HK-2 (cell line): ENCODE measurements around the gene NOXO1.
"Not testable (repeated sequence)": the region's sequence is repeated elsewhere in the genome, so short reads cannot be mapped to it uniquely, and the experiment has no call there.

Source experiments
- DNase-seq: peaks from one replicate; pipeline ENCODE4 v3.0.0-alpha.2; 2018; ENCODE audit not compliant: unreplicated experiment

The NOXO1 gene

DNA sequence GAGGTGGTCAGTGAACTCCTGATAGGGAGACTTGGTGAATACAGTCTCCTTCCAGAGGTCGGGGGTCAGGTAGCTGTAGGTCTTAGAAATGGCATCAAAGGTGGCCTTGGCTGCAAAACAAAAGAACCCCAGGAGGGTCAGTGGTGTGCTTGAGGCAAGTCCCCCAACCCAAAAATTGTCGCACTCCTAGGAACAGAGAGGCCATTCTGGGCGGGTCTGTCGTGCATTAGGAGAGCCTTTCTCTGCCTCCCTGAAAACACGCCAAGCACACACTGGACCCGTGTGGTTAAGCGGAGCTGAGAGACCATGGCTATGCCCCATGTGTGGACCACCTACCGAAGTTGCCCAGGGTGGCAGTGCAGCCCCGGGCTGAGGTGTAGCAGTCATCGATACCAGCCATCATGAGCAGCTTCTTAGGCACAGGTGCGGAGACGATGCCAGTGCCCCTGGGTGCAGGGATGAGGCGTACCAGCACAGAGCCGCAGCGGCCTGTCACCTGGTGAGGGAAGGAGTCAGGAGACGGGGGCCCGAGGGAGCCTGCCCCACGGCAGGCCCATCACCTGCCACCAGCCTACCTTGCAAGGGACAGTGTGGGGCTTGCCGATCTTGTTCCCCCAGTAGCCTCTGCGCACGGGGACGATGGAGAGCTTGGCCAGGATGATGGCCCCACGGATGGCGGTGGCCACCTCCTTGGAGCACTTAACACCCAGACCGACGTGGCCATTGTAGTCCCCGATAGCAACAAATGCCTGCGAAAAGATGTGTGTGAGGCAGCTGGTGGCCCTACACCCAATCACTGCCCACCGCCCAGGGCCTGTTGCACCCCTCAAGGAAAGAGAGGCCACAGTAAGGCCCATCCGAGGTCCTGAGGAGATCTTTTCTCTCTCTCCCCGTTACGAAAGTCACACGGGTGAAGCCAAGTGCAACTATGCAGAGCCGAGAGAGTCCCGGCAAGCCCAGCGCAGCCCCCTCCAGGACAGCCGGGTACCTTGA lies 18.8 kb downstream of the NOXO1 start:
- DNase-seq = not testable (repeated sequence)

DNA sequence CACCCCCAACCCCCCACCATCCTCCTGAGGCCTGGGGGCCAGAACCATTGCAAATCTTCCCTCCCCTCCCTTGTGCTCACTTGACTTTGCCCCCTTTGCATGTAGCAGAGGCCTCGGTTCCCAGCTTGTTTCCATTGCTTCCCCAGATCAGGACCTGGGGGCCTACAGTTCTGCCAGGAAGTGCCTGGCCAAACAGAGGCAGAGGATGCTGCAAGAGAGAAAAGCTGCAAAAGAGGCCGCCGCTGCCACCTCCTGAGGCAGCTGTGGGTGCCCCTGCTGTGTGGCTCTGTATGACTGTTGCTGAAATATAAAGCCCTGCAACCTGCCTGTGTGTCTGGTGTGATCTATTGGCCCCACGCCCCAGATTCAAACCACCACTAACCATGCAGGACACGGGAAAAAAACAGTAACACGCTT lies 19.6 kb downstream of the NOXO1 start:
- no peak for DNase-seq

DNA sequence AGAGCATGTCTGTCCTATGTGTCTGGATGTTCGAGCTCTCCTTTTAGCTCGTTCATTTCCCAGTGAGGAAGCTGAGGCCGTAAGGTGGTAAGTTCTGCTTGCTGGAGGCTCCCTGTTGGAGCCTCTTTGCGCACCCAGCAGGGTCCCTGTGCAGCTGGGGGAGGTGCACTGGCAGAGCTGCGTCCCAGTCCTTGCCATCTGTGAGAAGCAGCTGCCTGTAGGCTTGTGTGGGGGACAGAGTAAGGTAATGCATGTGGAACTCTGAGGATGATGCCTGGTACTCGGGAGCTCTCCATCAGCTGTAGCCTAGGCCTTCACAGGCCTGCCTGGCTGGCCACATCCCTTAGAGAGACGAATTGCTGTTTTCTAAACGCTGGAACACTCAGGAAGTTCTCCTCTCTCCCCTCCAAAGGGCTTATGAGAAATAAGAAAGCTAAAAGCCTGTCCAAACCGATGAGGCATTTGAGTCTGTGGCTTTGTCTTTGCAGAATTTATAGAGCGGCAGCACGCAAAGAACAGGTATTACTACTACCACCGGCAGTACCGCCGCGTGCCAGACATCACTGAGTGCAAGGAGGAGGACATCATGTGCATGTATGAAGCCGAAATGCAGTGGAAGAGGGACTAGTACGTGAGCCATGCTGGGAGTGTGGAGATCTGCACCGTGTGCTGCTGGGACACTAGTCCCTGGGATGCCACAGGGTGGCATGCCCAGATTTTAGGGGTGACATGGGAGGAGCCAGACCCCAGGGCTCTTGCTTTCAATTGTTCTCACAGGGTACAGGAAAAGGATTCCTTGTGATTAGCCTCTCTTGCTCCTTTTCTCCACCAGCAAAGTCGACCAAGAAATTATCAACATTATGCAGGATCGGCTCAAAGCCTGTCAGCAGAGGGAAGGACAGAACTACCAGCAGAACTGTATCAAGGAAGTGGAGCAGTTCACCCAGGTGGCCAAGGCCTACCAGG lies 20.3 kb downstream of the NOXO1 start:
- peak; percentile 55 for DNase-seq

- DNase-seq = peak; percentile 88
These were observed 21.8 kb downstream of the NOXO1 start, which contains the start of gene NDUFB10 for GRCh38 chr16:1959269-1960039. NDUFB10 (plus strand) TSS chr16:1959538; CDS start chr16:1959625, 87 bp downstream.

DNA sequence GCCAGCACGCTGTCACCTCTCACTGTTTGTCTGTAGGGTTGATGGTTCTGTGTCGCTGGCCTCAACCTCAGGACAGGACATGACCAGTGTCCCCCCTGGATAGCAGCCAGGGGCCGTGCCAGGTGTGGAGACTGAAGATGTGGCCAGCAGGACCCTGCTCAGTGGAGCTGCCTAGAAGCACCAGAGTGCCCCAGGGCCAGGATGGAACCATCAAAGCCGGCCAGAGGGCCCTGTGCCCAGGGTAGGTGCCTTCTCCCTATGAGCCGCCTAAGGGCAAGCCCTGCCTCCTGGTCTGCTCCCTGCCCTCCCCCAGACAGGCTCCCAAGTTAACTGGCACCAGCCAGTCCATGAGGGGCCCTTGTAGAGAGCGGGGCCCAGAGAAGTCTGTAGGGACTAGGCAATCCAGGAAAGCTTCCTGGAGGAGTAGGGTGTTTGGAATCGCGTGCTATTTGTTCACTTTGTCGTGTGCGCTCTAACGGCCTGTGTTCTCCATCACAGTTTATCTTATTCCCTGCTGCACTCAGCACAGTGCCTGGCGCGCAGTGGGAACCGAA lies 22.5 kb downstream of the NOXO1 start:
- no peak for DNase-seq

DNA sequence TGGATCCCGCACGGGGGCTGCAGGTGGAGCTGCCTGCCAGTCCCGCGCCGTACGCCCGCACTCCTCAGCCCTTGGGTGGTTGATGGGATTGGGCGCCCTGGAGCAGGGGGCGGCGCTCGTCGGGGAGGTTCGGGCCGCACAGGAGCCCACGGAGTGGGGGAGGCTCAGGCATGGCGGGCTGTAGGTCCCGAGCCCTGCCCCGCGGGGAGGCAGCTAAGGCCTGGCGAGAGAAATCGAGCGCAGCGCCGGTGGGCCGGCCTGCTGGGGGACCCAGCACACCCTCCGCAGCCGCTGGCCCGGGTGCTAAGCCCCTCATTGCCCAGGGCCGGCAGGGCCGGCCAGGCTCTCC lies 23.2 kb downstream of the NOXO1 start:
- DNase-seq = not testable (repeated sequence)

DNA sequence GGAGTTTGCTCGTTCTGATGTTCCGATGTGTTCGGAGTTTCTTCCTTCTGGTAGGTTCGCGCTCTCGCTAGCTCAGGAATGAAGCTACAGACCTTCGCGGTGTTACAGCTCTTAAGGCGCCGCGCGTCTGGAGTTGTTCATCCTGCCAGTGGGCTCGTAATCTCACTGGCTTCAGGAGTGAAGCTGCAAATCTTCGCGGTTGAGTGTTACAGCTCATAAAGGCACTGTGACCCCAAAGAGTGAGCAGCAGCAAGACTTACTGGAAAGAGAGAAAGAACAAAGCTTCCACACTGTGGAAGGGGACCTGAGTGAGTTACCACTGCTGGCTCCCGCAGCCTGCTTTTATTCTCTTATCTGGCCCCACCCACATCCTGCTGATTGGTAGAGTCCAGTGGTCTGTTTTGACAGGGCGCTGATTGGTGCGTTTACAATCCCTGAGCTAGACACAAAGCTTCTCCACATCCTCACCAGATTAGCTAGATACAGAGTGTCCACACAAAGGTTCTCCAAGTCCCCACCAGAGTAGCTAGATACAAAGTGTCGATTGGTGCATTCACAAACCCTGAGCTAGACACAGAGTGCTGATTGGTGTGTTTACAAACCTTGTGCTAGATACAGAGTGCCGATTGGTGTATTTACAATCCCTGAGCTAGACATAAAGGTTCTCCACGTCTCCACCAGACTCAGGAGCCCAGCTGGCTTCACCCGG lies 23.7 kb downstream of the NOXO1 start:
- not testable (repeated sequence) for DNase-seq

DNA sequence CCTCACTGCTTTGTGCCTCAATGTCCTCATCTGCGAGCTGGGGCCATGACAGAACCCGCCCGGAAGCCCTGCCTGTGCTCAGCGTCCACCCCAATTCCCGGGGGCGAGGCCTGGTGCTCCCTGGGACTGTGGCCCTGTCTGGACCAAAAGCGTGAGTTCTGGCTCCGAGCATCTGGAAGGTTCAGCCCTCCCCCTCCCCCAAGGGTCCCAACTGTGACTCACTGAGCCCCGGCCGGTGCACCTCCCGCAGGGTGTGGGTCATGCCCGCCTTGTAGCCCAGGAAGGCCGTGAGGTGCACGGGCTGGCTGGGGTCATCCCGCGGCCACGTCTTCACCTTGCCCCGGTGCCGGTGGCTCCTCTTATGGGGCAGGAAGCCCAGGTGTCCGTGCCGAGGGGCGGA lies 27.5 kb downstream of the NOXO1 start:
- DNase-seq = no peak

DNA sequence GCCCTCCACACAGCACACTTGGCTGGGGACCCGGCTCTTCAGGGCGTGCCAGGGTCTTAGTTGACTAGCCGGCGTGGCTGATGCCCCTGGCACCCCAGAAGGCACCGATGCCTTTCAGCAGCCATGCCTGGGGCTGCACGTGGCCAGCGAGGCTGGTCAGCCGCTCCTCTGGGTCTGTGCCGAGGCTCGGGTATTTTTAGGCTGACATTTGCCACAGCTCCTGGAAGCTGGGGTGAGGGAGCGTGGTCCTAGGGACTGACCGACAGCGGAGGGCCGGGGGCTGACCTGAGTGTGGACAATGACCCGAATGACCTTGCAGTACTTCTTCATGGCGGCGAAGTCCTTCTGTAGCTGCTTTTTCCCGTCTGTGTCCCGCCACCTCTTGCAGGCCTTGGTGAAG lies 30.7 kb downstream of the NOXO1 start:
- no peak for DNase-seq

GRCh38 chr16:1950047-1950446 lies 31.2 kb downstream of the NOXO1 start:
- no peak for DNase-seq

DNA sequence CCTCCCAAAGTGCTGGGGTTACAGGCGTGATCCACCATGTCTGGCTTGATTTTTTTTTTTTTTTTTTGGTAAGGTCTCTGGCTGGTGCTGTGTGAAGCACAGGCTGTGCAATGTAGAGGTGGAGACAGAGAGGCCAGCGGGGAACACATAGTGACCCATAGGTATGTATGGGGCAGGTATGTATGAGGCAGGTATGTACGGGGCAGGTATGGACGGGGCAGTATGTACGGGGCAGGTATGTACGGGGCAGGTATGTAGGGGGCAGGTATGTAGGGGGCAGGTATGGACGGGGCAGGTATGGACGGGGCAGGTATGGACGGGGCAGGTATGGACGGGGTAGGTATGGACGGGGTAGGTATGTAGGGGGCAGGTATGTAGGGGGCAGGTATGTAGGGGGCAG lies 31.8 kb downstream of the NOXO1 start:
- no peak for DNase-seq

DNA sequence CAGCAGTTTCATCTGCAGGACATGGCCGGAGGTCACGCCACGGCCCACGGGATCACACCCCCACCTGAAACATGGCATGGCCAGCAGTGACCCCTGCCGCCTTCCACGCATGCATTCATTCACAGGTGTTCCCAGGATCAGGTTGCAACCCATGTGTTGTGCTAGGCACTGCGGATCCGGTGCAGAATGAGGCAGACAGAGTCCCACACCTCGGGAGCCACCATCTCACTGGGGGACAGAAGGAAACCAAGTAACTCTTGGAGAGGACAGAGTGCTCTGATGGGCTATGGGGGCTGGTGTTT lies 33.9 kb downstream of the NOXO1 start:
- no peak for DNase-seq

DNA sequence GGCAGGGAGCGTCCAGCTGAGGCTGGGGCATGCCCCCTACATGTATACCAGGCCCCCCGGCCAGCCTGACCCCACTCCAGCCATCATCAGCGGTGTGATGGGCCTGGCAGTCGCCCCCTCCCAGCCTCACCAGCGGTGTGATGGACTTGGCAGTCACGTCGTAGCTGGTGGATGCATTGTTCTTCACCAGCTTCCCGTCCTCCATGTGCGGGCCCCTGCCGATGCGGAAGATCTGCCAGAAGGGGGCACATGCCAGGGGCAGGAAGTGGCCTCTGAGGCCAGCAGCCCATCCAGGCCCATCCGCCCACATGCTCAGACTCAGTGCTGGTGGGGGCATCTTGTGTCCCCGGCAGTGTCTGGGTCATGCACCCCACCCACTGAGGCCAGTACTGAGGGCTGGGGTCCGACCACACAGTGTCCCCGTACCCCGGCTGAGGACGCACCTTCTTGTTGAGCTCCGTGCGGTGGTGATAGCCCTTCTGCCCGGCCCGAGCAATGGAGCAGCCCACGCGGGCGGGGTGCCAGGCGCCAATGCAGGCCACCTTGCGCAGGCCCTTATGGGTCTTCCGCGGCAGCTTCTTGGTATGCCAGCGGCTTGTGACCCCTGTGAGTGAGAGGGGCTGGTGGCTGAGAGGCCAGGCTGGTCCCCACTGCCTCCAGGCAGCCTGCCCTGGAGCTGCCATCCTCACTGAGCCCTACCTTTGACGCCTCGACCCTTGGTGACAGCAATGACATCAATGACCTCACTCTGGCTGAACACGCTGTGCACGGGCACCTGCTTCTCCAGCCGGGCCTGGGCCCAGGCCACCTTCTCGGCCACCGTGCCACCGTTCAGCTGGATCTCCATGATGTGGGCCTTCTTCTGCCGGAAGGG lies 34.5 kb downstream of the NOXO1 start:
- DNase-seq = no peak

DNA sequence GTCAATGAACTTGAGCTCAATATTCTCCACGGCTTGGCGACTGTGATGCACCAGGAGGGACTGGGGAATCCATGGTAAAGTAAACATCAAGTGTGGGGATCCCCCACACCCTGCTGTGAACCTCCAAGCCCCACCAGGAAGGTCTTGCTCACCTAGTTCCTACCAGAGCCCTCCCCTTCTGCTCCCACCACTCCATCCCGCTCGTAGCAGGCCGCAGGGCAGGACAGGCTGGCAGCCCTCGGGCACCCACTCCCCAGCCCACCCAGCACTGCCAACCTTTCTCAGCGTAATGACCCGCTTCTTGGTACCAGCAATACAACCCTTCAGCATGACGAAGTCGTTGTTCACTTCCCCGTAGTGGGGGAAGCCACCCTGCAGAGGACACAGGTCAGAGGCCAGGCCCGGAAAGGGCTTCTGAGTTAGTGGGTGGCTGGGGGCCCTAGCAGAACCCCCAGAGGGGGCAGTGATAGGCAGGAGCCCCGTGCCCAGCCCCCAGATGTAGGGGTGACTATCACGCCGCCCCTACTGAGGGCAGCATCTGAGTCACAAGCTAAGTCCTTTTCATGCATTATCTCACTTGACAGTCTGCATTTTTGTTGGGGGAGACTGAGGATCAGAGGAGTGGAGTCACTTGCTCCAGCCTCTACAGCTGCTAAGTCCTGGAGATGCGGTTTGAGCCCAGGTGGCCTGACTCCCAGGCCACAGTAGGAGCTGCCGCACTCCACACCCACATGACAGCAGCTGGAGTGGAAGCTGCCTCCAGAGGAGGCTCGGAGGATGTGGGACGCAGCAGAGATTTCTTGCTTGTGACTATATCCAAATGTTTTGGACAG lies 35.5 kb downstream of the NOXO1 start:
- no peak for DNase-seq

- no peak for DNase-seq
These were observed 36.6 kb downstream of the NOXO1 start for GRCh38 chr16:1944612-1945199.

GRCh38 chr16:1942810-1943726 lies 38.2 kb downstream of the NOXO1 start, which contains the start of gene MSRB1:
MSRB1 (minus strand) TSS chr16:1943199; CDS start chr16:1943156, 43 bp downstream.
- DNase-seq = peak; percentile 96
